Measurements from ENCODE around the gene DCUN1D2.

DCUN1D2 gene

GRCh38 chr13:113420833-113421600 lies 69.5 kb downstream of the DCUN1D2 start:
- DNase-seq: no peak

GRCh38 chr13:113420232-113420631 lies 70.3 kb downstream of the DCUN1D2 start:
- DNase-seq: no peak

DNA sequence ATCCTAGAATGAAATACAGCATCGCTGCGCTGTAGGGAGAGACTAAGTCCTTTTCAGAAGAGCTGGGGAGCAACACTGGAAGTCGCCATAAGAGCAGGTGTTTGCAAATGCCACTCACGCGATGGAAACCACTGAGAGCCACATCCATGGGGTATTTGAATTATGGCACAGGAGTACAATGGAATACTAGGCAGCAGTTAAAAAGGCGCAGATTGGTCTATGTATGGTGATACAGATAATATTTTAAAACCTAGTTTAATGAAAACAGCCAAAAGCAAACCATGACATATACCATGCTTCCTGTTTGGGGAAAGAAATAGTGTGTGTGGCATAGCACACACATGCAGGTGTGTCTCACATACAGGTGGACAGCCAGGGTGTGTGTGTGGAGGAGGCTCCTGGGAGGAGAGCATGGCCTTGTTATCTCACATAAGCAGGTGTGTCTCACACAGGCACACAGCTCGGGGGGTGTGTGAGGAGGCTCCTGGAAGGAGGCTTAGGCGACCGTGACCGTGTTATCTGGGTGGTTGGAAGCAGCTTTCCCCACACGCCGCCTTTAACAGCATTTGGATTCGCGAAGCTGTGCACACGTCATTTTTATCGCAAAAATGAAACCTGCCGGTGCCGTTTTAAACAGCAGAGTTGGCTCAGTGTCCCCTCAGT lies 70.8 kb downstream of the DCUN1D2 start:
- no peak for DNase-seq

DNA sequence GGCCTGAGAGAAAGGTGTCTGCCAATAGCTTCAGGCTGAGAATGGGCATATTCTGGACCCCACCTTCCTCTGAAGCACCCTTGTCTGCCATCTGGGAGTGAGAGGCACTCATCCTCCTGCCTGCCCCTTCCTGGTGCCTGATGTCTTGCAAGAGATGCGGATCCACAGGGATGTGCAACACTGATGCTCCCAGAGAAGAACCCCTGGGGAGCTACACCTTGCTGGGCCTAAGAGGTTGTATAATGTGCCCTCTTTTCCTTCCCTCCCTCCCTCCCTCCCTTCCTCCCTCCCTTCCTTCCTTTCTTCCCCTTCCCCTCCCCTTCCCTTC lies 71.8 kb downstream of the DCUN1D2 start:
- DNase-seq: no peak

DNA sequence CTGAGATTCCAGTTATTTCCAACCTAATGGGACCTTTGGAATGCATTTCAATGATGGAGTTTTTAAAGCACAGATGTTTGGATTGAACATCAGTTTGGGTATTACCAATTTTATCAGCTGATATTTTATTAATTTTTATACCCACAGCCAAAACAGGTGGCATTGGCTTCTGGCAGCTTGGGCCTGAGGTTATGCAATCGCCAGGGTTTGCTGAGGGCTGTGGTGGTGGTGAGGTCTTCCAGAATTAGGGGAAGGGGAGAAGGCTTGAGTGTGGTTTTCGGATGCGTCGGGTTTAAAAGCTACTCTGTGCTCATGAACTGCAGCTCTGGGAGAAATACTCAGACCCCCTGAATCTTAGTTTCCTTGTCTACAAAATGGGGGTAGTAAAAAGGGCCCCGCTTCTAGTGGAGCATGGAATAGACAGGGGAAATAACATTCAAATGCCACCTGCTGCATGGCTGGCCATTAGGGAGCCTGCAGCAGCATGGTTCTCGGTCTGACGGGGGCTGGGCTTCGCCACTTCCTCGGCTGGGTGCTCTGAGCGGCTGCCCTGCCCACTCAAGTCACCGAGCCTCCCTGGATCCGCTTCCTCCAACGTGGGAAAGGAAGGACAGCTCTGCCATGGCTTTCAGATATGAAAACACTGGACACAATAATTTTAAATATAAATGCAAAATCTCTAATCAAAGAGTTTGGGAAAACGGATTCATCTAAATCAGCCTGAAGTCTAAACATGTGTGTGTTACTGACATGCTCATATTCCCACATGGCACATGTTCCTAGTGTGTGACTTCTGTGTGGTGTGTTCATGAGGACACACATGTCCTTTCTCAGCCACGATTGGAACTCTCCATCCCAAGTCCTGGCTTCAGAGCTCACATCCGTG lies 72.4 kb downstream of the DCUN1D2 start:
- no peak for DNase-seq

DNA sequence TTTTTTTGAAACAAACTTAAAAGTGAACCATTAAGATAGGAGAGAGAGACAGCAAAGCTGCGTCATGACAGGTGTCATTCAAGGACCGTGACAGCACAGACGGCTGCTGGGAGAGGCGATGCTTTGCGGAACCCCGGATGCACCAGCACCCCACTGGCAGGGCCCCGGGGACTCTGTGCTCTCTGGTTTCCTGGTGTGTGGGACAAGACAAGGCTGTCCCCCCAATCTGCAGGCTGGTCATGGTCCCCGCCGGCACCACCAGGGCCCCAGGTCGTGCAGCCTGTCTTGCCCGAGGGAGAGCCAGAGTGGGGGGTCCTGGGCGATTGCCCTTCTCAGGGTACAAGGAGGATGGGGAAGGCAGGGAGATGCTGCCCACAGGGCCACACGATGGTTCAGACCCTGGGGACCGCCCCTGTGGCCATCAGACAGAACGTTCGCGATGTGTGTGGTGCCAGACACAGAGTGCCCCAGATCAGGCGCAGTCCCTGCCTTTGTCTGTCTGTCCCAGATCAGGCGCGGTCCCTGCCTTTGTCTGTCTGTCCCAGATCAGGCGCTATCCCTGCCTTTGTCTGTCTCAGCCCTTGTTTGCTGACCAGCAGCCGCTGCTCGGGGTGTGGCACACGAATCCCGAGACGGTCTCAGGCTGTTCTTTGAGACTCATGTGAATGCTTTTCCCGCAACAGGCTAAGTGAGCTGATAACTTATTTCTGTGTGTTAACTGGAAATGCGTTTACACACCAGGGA lies 73.3 kb downstream of the DCUN1D2 start:
- DNase-seq: no peak

- DNase-seq: no peak
These were observed 74.7 kb downstream of the DCUN1D2 start for GRCh38 chr13:113415825-113416224.

DNA sequence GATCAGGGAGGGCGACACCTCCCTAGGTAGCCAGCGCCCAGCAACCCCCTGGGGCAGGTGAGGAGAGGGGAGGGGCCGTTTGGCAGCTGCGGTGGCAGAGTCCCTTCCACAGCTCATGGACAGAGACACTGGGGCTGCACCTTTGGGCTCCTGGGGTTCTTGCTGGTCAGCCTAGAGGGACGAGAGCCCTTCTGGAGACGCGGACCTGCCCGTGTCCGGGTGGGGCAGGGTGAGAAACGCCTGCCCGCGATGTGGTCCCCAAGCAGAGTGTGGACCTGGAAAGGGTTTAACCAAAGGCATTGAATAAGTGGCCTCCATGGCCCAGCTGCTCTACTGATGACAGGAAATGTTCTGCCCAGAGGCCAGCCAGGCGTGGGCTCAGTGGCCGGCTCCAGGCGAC lies 75.5 kb downstream of the DCUN1D2 start:
- DNase-seq: no peak

- no peak for DNase-seq
These were observed 76.2 kb downstream of the DCUN1D2 start for GRCh38 chr13:113414335-113414734.

DNA sequence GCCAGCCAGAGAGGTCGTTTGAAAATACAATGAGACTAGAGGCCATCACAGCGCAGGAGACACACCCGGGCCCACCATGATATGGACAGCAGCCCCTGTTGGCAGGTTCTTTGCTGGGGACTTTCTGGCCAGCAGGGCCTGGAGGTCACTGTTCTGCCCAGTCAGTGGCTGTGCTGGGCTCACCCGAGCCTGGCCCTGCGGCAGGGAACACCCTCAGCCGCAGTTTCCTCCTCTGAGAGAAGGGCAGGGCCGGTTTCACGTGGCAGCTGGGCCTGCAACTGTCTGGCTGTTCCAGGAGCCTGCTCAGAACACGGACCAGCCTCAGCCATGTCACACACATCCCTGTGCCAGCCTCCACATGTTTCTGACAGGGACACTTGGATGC lies 76.6 kb downstream of the DCUN1D2 start:
- no peak for DNase-seq

DNA sequence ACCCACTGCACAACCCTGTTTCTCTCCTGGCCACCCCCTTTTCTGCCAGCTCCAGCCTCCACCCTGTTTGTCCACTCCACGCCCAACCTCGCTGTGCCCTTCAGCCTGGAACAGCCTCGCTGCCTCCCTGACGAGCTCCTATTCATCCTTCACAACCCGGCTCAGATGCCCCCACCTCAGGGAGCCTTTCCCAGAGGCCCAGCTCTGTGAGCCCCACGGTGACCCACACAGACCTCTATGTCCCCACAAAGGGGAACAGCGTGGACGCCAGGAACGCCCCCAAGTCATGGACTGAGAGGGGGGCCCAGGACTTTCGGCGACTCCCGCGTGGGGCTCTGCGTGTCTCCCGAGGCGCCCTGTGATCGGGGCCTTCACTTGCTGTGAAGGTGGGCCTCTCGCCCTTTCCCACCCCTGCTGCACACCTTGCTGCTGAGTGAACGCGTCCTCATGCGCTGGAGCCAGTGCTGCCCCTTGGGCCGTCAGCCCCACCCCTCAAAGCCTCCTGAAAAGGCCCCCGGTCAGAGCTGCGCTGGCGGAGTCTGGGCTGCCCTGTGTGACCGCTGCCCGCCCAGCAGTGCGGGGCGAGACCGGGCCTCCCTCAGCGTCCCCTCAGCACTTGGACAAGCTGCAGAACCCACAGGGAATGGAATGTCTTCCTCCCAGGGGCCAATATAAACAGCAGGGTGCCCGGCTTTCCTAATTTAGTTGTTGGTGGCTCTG lies 77.2 kb downstream of the DCUN1D2 start:
- DNase-seq: no peak

GRCh38 chr13:113412440-113412839 lies 78.1 kb downstream of the DCUN1D2 start:
- no peak for DNase-seq

DNA sequence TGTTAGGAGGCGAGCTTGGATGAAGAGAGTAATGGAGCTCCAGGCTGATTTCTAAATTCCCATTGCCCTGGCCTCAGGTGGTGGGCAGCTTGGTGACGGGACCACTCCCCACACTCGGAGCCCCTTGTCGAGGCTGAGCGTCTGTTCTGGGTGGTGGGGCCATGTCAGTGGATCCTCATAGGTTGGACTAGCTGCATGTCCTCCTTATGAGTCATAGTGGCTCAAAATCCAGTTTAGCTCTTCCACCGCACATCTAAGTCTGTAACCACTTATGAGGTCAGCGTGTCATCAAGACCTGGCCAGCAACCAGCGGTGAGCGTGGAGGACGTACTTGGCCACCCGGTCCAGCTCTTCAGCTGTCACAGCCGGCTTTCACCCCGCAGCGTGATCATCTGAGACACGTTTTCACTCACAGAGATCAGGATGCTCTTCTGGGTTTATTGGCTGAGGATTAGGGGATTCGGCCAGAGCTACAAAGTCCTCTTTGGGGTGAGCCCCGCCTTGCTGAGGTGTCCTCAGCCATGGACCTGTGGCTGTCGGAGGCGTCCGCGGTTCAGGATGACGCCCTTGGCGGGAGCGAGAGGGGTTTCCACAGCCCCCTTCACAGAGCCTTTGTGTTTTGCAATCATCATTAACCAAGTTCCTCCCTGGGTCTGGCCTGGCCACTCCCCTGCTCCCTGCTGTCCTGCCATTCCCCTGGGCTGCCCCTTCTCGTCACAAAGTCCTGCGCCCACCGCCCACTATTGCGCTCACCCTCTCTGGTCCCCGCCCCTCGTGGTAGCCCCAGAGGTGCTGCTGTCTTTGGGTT lies 79.1 kb downstream of the DCUN1D2 start:
- DNase-seq: no peak

DNA sequence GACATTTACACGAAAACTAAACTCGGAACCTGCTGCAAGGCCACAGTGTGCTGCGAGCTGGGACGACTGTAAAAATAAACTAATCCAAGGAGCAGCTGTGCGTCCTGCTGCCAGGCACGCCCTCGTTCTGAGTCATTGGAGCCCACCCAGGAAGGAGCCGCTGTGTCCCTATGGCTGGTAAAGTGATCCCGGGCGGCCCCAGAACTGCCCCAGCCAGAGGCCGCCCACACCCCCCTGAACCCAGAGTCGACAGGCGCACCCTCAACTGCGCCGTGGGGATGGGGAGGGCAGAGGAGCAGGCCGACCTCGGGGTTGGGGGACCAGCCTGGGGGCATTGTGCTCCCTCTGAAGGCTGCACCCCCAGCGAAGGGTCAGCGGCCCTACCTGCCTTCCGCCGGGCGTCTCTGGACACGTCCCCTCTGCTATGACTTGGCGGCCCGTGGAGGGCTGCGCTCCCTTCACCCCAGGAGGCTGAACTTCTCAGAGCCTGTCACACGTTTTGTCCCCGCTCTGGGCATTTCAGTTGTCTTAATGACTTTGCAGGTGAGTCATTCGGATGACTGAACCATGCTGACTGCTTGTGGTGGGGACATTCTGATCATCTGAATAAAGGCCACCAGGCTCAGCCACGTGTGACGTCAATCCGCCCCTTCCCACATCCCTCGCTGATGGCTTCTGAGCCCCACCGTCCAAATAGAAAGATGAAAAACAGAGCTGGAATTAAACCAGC lies 79.9 kb downstream of the DCUN1D2 start:
- DNase-seq: no peak

- DNase-seq: no peak
These were observed 81.9 kb downstream of the DCUN1D2 start for GRCh38 chr13:113408562-113408961.

- no peak for DNase-seq
These were observed 82.7 kb downstream of the DCUN1D2 start for GRCh38 chr13:113407531-113408393.

- no peak for DNase-seq
These were observed 83.4 kb downstream of the DCUN1D2 start for GRCh38 chr13:113407103-113407530.

- no peak for DNase-seq
These were observed 84.0 kb downstream of the DCUN1D2 start for GRCh38 chr13:113406321-113407102.

Measured in NCI-H187 treated with DMSO at 0.1 percent for 48 hours (cell line).